C4-2B (cell line): ENCODE data around the gene MCCD1.
"Not testable (repeated sequence)": the region's sequence is repeated elsewhere in the genome, so short reads cannot be mapped to it uniquely, and the experiment has no call there.

ENCODE experiments used
- H3K27ac ChIP-seq: fragments of 450-650 bp; 2 replicates; pipeline ENCODE4 v1.5.1; 2017
- ZFX ChIP-seq: fragments of 450-650 bp; IDR thresholded peaks from 2 replicates; pipeline ENCODE4 v1.6.1; 2017
- TF ChIP-seq, protein P1 (sequence below): fragments of 450-650 bp; conservative IDR thresholded peaks from 2 replicates; pipeline ENCODE4 v1.5.1; 2017; ENCODE audit warnings: mild to moderate bottlenecking

Gene MCCD1

DNA sequence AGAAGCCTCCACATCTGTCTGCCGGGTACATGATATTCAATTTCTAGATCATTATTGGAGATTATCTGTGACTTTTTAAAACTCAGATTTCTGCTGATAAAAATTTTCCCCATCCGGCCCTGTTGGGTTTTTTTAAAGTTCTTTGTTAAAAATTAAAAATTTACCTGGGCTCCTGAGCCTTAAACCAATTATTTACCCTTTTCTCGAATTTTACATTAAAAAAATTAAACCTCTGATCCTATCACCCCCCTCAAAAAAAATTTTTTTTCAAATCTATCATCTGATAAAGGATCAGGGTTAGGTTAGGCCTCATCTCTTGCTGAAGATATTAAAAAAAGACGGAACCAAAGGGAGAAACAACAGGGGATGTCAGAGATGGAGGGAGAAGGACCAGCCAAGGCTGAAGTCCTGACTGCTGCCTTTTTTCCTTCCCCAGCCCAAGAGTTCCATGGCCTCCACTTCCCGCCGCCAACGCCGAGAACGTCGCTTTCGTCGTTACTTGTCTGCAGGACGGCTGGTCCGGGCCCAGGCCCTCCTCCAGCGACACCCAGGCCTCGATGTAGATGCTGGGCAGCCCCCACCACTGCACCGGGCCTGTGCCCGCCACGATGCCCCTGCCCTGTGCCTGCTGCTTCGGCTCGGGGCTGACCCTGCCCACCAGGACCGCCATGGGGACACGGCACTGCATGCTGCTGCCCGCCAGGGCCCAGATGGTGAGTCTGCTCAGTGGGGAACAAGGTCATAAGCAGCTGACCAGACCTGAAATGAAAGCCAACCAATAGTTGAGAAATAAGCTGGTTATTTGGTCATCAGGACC lies 19.2 kb downstream of the MCCD1 start:
- peak overlapping the region; percentile 77 for H3K27ac ChIP-seq
- TF ChIP-seq, protein P1, sequence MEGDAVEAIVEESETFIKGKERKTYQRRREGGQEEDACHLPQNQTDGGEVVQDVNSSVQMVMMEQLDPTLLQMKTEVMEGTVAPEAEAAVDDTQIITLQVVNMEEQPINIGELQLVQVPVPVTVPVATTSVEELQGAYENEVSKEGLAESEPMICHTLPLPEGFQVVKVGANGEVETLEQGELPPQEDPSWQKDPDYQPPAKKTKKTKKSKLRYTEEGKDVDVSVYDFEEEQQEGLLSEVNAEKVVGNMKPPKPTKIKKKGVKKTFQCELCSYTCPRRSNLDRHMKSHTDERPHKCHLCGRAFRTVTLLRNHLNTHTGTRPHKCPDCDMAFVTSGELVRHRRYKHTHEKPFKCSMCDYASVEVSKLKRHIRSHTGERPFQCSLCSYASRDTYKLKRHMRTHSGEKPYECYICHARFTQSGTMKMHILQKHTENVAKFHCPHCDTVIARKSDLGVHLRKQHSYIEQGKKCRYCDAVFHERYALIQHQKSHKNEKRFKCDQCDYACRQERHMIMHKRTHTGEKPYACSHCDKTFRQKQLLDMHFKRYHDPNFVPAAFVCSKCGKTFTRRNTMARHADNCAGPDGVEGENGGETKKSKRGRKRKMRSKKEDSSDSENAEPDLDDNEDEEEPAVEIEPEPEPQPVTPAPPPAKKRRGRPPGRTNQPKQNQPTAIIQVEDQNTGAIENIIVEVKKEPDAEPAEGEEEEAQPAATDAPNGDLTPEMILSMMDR: no peak
- TF ChIP-seq ZFX: peak; percentile 49; the same call in 1 of the 2 replicates

DNA sequence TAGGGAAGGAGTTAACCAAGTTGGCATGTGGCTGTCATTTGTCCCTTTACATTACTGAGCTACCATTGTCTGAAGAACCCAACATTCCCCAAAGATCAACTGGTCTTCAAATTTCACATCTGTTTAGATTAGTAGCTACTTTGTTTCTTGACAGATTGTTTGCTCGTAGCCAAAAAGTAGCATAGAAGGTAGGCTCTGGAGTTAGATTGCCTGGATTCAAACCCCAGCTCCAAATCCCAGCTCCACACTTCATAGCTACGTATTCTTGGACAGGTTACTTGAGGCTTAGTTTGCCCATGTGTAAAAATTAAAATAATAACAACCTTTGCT lies 19.7 kb downstream of the MCCD1 start:
- peak overlapping the region; percentile 77 for H3K27ac ChIP-seq
- TF ChIP-seq ZFX: no peak
- TF ChIP-seq, protein P1: no peak

DNA sequence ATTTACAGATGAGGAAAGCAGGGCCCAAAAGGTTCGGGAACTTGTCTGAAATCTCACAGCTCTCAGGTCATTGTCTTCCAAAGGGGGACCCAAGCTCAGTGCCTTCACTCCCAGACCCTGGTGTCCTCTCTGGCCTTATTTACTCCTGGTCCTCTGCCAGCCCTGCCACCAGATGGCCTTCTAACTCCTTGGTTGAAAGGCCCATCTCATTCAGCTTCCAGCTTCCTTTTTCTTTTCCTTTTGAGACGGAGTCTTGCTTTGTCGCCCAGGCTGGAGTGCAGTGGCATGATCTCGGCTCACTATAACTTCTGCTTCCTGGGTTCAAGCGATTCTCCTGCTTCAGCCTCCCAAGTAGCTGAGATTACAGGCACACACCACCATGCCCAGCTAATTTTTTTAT lies 22.6 kb downstream of the MCCD1 start:
- not testable (repeated sequence) for H3K27ac ChIP-seq

DNA sequence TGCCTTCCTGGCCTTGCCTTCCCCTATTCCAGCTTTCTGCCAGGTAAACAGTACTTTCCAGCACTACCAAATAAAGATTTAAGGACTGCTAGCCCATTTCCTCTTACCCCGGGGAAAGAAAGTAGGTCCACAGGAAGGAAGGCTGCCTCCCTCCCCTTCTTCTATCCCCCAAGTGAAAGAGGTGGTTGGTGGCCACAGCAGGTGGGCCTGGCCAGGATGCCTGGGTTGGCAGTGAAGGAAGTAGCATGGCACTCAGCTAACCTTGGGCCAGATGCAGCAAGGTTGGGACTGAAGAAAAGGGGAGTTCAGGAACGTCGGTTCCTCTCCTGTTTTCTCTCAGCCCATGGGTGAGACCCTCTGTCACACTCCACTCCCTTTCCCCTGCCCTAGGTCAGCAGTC lies 27.5 kb downstream of the MCCD1 start:
- no peak overlapping the region for H3K27ac ChIP-seq
- no peak for TF ChIP-seq ZFX
- TF ChIP-seq, protein P1: no peak

DNA sequence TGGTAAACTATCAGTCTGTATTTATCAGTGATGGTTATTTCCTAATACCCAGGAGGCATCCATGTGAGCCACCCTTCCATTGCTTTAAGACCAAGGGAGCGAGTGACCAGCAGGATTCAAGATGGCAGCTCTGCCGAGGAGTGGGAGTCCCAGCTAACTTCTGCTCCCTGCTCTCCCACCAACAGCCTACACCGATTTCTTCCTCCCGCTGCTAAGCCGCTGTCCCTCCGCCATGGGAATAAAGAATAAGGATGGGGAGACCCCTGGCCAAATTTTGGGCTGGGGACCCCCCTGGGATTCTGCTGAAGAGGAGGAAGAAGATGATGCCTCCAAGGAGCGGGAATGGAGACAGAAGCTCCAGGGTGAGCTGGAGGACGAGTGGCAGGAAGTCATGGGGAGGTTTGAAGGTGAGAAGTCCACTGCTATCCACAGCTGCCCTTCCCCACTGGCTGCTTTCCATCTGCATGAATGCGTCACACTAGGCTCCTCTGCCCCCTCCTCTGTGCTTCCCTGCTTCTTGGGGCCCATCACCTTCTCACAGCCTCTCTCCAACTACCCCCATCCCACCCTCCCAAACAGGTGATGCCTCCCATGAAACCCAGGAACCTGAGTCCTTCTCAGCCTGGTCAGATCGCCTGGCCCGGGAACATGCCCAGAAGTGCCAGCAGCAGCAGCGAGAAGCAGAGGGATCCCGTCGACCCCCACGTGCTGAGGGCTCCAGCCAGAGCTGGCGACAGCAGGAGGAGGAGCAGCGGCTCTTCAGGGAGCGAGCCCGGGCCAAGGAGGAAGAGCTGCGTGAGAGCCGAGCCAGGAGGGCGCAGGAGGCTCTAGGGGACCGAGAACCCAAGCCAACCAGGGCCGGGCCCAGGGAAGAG lies 28.9 kb downstream of the MCCD1 start:
- no peak for TF ChIP-seq ZFX
- TF ChIP-seq, protein P1: no peak
- H3K27ac ChIP-seq: no peak overlapping the region

DNA sequence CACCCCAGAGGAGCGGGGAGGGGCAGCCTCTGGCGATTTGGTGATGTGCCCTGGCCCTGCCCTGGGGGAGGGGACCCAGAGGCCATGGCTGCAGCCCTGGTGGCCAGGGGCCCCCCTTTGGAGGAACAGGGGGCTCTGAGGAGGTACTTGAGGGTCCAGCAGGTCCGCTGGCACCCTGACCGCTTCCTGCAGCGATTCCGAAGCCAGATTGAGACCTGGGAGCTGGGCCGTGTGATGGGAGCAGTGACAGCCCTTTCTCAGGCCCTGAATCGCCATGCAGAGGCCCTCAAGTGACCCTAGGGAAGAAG lies 29.5 kb downstream of the MCCD1 start:
- H3K27ac ChIP-seq: no peak overlapping the region
- TF ChIP-seq, protein P1: no peak

DNA sequence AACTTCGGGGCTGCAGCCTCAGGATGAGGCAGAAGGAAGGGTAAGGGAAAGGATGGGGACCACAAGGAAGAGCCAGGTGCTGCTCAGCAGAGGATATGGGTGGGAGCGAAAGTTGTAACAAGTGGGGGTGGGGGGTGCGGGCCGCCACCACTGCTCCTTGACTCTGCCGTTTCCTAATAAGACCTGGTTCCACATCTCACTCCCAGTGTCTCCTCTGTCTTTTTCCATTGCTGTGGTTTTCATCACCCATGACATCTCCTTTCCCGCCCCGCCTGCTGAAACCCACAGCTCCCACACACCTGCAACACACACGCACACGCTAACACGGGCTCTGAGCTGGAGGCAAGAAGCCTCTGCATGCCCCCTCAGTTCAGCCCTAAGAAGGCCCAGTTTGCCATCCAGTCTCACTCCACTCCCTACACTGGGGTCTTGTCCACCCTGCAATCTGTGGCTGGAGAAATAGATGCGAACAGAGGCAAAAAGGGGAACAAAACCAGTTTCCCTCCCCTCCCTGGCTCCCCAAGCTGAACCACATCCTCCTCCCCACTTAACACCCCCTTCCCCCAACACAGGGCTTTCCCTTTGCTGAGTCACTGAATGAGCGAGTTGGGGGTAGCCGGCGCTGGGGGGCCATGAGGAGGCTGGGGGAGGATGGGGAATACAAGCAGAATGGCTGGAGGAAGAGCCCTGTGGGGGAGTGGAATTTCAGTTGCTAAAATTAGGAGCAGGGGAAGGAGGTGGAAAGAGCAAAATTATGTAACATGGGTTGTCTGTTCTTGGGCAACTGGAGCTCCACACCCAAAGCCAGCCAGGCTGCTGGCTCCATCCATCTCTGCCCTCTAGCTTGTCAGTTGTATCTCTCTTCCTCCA lies 30.1 kb downstream of the MCCD1 start:
- no peak for TF ChIP-seq ZFX
- TF ChIP-seq, protein P1: no peak
- no peak overlapping the region for H3K27ac ChIP-seq
